ENCODE data around the gene ZMIZ1.

ZMIZ1 gene

DNA sequence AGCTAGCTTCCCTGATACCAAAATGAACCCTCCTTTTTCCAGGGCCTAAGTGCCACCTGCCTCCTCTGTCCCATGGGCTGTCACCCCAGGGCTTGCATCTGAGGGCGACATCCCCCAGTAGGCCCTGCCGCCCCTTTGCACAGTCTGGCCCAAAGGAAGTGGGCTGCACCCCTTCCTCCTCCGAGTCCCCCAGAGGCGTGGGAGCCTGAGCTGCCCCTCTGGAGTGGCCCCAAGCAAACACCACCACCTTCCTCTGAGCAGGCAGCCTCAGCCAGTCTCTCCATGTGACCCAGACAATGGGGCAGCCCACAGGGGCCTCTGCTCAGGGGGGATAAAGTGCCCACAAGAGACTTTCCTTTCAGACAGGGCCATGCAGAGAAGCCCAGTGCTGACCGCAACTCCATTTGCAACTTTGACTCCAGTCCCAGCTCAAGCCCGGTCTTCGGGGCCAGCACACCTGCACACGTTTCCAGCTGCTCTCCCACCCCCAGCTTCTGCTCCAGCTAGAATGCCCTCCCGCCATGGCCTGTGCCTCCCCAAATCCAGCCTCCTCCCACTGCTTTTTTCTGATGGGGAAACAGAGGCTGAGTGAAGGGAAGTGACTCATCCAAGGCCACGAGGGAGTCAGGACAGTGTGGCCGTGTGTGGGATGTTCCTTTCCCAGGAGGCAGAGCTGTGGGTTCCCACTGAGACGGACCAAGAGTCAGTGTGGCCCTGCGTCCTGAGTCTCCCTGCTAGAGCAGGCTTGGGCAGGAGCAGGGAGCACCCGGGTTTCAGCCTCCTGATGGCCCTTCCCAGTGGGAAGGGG, 111.9 kb downstream of the ZMIZ1 start:
- no peaks in the 10 kb centered on the region for H3K27me3 ChIP-seq
- H3K9me3 ChIP-seq, result no peaks in the 10 kb centered on the region
- H4K20me1 ChIP-seq, result peaks cover 100% of the 10 kb centered on the region
- TF ChIP-seq Cebpa-rat (IDR thresholded peaks at IDR 0.05), result no peak
- H3K27ac ChIP-seq, result peak overlapping the region; percentile 40
- H3K4me3 ChIP-seq, result peak overlapping the region; percentile 1; the same call in 1 of the 2 replicates
- H3K36me3 ChIP-seq, result peaks cover 38% of the 10 kb centered on the region
- peaks cover 100% of the 10 kb centered on the region for H3K4me1 ChIP-seq
- H3K4me2 ChIP-seq, result peak overlapping the region; percentile 98
- H3K9ac ChIP-seq, result peak overlapping the region; percentile 4; the same call in 1 of the 2 replicates

GRCh38 chr10:79181227-79181626, 112.5 kb downstream of the ZMIZ1 start:
- Histone ChIP-seq H3K27me3 (no peaks in the 10 kb centered on the region), H3K4me2 (peak overlapping the region; percentile 98), H3K9ac (no peak overlapping the region), H4K20me1 (peaks cover 100% of the 10 kb centered on the region), H3K36me3 (peaks cover 44% of the 10 kb centered on the region), H3K27ac (peak overlapping the region; percentile 40; the same call in 1 of the 2 replicates), H3K4me3 (no peak overlapping the region), H3K9me3 (no peaks in the 10 kb centered on the region), H3K4me1 (peaks cover 100% of the 10 kb centered on the region)
- no peak for TF ChIP-seq Cebpa-rat (IDR thresholded peaks at IDR 0.05)

- Histone ChIP-seq H3K4me2 (peak overlapping the region; percentile 98), H4K20me1 (peaks cover 100% of the 10 kb centered on the region), H3K27ac (no peak overlapping the region), H3K9ac (no peak overlapping the region), H3K9me3 (no peaks in the 10 kb centered on the region), H3K4me1 (peaks cover 100% of the 10 kb centered on the region), H3K36me3 (peaks cover 51% of the 10 kb centered on the region), H3K4me3 (no peak overlapping the region), H3K27me3 (no peaks in the 10 kb centered on the region)
- no peak for TF ChIP-seq Cebpa-rat (IDR thresholded peaks at IDR 0.05)
Observed at GRCh38 chr10:79181698-79182521, 113.1 kb downstream of the ZMIZ1 start.

DNA sequence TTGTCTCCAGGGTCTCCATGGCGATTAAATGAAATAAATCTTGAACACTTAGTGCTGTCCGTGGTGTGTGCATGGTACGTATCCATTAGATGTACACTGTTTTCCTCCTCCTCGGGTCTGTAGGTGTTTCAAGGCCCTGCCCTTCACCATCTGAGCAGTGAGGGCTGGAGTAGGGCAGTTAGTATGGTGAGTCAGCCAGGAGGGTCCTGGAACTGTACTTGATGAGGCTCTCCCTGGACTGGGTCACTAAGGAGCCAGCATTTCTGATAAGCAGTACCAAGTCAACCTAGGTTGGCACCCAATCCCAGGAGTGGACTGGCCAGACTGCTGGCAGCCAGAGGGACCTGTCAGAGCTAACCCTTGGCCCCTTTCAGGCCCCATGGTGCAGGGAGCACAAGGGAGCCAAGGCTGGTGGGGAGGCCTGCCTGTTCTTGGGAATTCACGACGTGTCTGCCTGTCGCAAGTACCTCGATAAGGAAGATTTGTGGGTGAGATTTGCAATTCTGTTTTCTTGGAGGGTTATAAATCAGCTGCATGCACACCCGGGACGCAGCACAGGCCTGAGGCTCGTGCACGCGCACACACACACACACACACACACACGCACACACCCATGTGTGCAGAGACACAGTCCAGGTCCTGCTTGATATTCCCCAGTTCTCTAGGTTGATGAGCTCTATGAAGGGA, 114.2 kb downstream of the ZMIZ1 start:
- Histone ChIP-seq H3K4me3 (no peak overlapping the region), H3K4me2 (peak overlapping the region; percentile 98), H3K9me3 (no peaks in the 10 kb centered on the region), H3K9ac (0 out of 2 replicates have a peak overlapping the region, but pooled peaks have one; percentile 13), H3K27me3 (no peaks in the 10 kb centered on the region), H3K36me3 (peaks cover 61% of the 10 kb centered on the region), H3K27ac (no peak overlapping the region), H3K4me1 (peaks cover 99% of the 10 kb centered on the region), H4K20me1 (peaks cover 100% of the 10 kb centered on the region)
- no peak for TF ChIP-seq Cebpa-rat (IDR thresholded peaks at IDR 0.05)

- peaks cover 66% of the 10 kb centered on the region for H3K36me3 ChIP-seq
- no peaks in the 10 kb centered on the region for H3K27me3 ChIP-seq
- no peak overlapping the region for H3K27ac ChIP-seq
Observed at GRCh38 chr10:79183468-79183865, 114.7 kb downstream of the ZMIZ1 start.

DNA sequence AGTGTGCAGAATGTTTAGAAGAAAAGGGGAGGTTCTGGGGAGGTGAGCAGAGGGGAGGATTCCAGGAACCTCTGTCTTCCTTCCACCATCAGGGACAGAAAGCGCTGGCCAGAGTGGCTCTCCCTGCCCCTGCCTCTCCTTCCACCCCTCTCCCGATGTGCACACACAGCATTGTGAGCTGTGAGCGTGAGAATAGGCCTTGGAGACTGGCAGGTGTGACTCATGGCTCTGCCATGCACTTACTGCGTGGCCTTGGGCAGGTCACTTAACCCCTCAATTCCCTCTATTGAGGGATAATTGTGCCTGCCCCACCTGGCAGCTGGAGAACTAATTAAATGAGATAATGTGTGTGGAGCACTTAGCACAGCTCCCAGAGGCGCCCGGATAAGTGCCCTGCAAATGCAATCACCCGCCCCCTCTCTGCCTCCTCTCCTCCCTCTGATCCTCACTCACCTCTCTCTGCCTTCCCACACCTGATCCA, 115.4 kb downstream of the ZMIZ1 start:
- Histone ChIP-seq H3K9me3 (no peaks in the 10 kb centered on the region), H3K4me1 (peaks cover 99% of the 10 kb centered on the region), H3K36me3 (peaks cover 73% of the 10 kb centered on the region), H3K4me3 (no peak overlapping the region), H3K27ac (no peak overlapping the region), H3K9ac (no peak overlapping the region), H4K20me1 (peaks cover 100% of the 10 kb centered on the region), H3K27me3 (no peaks in the 10 kb centered on the region), H3K4me2 (peak overlapping the region; percentile 98)
- TF ChIP-seq Cebpa-rat (IDR thresholded peaks at IDR 0.05), result no peak

More at GRCh38 chr10:79183468-79183865, 114.7 kb downstream of the ZMIZ1 start:
- no peak for TF ChIP-seq Cebpa-rat (IDR thresholded peaks at IDR 0.05)
- H3K4me1 ChIP-seq, result peaks cover 99% of the 10 kb centered on the region
- H3K4me2 ChIP-seq, result peak overlapping the region; percentile 98
- no peak overlapping the region for H3K9ac ChIP-seq
- H3K4me3 ChIP-seq, result no peak overlapping the region
- peaks cover 100% of the 10 kb centered on the region for H4K20me1 ChIP-seq
- H3K9me3 ChIP-seq, result no peaks in the 10 kb centered on the region

DNA sequence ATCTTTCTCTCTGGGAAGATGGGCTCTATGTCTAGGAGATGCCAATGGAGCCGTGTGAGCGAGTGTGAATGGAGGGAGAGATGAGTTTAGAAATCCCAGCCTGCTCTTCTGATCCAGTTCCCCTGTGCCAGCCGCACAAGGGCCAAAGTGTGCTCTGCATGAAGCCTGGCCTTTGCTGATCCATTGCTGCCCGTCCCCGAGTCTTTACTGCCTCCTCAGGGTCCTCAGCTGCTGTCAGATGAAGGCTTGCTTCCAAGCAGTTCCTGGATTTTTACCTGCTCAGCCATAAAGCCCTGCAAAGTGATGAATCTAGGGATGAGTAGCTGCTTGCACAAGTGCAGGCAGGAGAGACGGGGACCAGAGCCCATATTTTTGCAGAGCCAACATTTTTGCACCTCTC, 115.9 kb downstream of the ZMIZ1 start:
- no peaks in the 10 kb centered on the region for H3K9me3 ChIP-seq
- peak overlapping the region; percentile 98 for H3K4me2 ChIP-seq
- peaks cover 77% of the 10 kb centered on the region for H3K36me3 ChIP-seq
- H3K27ac ChIP-seq, result no peak overlapping the region
- H4K20me1 ChIP-seq, result peaks cover 100% of the 10 kb centered on the region
- no peaks in the 10 kb centered on the region for H3K27me3 ChIP-seq
- H3K9ac ChIP-seq, result no peak overlapping the region
- H3K4me3 ChIP-seq, result no peak overlapping the region
- no peak for TF ChIP-seq Cebpa-rat (IDR thresholded peaks at IDR 0.05)
- peaks cover 99% of the 10 kb centered on the region for H3K4me1 ChIP-seq

- Histone ChIP-seq H3K27ac (no peak overlapping the region), H4K20me1 (peaks cover 100% of the 10 kb centered on the region), H3K4me3 (no peak overlapping the region), H3K36me3 (peaks cover 83% of the 10 kb centered on the region), H3K4me1 (peaks cover 99% of the 10 kb centered on the region), H3K9ac (no peak overlapping the region), H3K4me2 (peak overlapping the region; percentile 98), H3K9me3 (no peaks in the 10 kb centered on the region), H3K27me3 (no peaks in the 10 kb centered on the region)
- no peak for TF ChIP-seq Cebpa-rat (IDR thresholded peaks at IDR 0.05)
Observed at GRCh38 chr10:79185067-79185774, 116.5 kb downstream of the ZMIZ1 start.

Measured in BLaER1 (cell line).